ENCODE data around the gene AIPL1.

DNA sequence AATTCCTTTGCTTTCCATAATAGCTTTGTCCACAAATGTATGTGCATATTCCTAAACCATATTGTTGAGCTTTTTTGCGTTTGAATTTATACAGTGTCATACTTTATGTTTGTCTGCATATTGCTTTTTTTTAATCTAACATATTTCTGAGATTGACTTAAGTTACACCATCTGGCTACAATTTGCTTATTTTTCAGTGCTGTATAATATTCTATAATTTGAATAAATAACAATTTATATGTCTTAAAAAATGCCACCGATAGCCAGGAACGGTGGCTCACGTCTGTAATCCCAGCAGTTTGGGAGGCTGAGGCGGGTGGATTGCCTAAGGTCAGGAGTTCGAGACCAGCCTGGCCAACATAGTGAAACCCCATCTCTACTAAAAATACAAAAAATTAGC lies 7.9 kb upstream of the AIPL1 start:
- no peak for TF ChIP-seq POLR2AphosphoS5 (IDR thresholded peaks at IDR 0.05; ENCODE audit: low read length)
- TF ChIP-seq POLR2A (IDR thresholded peaks at IDR 0.05; ENCODE audit: low read depth, low read length): no peak
- TF ChIP-seq, protein P1, sequence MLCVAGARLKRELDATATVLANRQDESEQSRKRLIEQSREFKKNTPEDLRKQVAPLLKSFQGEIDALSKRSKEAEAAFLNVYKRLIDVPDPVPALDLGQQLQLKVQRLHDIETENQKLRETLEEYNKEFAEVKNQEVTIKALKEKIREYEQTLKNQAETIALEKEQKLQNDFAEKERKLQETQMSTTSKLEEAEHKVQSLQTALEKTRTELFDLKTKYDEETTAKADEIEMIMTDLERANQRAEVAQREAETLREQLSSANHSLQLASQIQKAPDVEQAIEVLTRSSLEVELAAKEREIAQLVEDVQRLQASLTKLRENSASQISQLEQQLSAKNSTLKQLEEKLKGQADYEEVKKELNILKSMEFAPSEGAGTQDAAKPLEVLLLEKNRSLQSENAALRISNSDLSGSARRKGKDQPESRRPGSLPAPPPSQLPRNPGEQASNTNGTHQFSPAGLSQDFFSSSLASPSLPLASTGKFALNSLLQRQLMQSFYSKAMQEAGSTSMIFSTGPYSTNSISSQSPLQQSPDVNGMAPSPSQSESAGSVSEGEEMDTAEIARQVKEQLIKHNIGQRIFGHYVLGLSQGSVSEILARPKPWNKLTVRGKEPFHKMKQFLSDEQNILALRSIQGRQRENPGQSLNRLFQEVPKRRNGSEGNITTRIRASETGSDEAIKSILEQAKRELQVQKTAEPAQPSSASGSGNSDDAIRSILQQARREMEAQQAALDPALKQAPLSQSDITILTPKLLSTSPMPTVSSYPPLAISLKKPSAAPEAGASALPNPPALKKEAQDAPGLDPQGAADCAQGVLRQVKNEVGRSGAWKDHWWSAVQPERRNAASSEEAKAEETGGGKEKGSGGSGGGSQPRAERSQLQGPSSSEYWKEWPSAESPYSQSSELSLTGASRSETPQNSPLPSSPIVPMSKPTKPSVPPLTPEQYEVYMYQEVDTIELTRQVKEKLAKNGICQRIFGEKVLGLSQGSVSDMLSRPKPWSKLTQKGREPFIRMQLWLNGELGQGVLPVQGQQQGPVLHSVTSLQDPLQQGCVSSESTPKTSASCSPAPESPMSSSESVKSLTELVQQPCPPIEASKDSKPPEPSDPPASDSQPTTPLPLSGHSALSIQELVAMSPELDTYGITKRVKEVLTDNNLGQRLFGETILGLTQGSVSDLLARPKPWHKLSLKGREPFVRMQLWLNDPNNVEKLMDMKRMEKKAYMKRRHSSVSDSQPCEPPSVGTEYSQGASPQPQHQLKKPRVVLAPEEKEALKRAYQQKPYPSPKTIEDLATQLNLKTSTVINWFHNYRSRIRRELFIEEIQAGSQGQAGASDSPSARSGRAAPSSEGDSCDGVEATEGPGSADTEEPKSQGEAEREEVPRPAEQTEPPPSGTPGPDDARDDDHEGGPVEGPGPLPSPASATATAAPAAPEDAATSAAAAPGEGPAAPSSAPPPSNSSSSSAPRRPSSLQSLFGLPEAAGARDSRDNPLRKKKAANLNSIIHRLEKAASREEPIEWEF (IDR thresholded peaks at IDR 0.05; ENCODE audit: insufficient replicate concordance, low read depth, low read length): no peak
- TF ChIP-seq, protein P2, sequence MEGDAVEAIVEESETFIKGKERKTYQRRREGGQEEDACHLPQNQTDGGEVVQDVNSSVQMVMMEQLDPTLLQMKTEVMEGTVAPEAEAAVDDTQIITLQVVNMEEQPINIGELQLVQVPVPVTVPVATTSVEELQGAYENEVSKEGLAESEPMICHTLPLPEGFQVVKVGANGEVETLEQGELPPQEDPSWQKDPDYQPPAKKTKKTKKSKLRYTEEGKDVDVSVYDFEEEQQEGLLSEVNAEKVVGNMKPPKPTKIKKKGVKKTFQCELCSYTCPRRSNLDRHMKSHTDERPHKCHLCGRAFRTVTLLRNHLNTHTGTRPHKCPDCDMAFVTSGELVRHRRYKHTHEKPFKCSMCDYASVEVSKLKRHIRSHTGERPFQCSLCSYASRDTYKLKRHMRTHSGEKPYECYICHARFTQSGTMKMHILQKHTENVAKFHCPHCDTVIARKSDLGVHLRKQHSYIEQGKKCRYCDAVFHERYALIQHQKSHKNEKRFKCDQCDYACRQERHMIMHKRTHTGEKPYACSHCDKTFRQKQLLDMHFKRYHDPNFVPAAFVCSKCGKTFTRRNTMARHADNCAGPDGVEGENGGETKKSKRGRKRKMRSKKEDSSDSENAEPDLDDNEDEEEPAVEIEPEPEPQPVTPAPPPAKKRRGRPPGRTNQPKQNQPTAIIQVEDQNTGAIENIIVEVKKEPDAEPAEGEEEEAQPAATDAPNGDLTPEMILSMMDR (IDR thresholded peaks at IDR 0.05 in 2 of 3, conservative IDR thresholded peaks at IDR 0.05 in 1 of 3; ENCODE audit: control insufficient read depth in 2 of 3, extremely low read depth in 1 of 3, insufficient read depth in 1 of 3, low read depth in 3 of 3, low read length in 3 of 3): no peak
- no peak for TF ChIP-seq YY1 (IDR thresholded peaks at IDR 0.05; ENCODE audit: low read depth, low read length)
- TF ChIP-seq CEBPB (IDR thresholded peaks at IDR 0.05; ENCODE audit: borderline replicate concordance in 1 of 2, low read depth in 2 of 2, low read length in 2 of 2): no peak
- no peak for TF ChIP-seq SP1 (IDR thresholded peaks at IDR 0.05; ENCODE audit: low read depth, low read length)
- TF ChIP-seq, protein P3, sequence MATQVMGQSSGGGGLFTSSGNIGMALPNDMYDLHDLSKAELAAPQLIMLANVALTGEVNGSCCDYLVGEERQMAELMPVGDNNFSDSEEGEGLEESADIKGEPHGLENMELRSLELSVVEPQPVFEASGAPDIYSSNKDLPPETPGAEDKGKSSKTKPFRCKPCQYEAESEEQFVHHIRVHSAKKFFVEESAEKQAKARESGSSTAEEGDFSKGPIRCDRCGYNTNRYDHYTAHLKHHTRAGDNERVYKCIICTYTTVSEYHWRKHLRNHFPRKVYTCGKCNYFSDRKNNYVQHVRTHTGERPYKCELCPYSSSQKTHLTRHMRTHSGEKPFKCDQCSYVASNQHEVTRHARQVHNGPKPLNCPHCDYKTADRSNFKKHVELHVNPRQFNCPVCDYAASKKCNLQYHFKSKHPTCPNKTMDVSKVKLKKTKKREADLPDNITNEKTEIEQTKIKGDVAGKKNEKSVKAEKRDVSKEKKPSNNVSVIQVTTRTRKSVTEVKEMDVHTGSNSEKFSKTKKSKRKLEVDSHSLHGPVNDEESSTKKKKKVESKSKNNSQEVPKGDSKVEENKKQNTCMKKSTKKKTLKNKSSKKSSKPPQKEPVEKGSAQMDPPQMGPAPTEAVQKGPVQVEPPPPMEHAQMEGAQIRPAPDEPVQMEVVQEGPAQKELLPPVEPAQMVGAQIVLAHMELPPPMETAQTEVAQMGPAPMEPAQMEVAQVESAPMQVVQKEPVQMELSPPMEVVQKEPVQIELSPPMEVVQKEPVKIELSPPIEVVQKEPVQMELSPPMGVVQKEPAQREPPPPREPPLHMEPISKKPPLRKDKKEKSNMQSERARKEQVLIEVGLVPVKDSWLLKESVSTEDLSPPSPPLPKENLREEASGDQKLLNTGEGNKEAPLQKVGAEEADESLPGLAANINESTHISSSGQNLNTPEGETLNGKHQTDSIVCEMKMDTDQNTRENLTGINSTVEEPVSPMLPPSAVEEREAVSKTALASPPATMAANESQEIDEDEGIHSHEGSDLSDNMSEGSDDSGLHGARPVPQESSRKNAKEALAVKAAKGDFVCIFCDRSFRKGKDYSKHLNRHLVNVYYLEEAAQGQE (IDR thresholded peaks at IDR 0.05; ENCODE audit: low read depth, low read length): no peak
- TF ChIP-seq RAD21 (IDR thresholded peaks at IDR 0.05; ENCODE audit: insufficient read depth, low read depth, low read length): no peak
- TF ChIP-seq RFX5 (IDR thresholded peaks at IDR 0.05; ENCODE audit: low read depth, low read length): no peak
- TF ChIP-seq, protein P4, sequence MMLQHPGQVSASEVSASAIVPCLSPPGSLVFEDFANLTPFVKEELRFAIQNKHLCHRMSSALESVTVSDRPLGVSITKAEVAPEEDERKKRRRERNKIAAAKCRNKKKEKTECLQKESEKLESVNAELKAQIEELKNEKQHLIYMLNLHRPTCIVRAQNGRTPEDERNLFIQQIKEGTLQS (IDR thresholded peaks at IDR 0.05; ENCODE audit: borderline replicate concordance, extremely low read depth, low read depth, low read length): no peak
- TF ChIP-seq POLR2AphosphoS2 (IDR thresholded peaks at IDR 0.05; ENCODE audit: low read depth, low read length): no peak
- TF ChIP-seq, protein P5, sequence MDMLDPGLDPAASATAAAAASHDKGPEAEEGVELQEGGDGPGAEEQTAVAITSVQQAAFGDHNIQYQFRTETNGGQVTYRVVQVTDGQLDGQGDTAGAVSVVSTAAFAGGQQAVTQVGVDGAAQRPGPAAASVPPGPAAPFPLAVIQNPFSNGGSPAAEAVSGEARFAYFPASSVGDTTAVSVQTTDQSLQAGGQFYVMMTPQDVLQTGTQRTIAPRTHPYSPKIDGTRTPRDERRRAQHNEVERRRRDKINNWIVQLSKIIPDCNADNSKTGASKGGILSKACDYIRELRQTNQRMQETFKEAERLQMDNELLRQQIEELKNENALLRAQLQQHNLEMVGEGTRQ (IDR thresholded peaks at IDR 0.05; ENCODE audit: borderline replicate concordance, low read depth, low read length): no peak
- TF ChIP-seq BHLHE40 (IDR thresholded peaks at IDR 0.05; ENCODE audit: borderline replicate concordance in 1 of 2, low read depth in 2 of 2, low read length in 1 of 2): no peak
